HG03565 (cell line): ENCODE data around the gene RAD9B.

Source experiments
- ATAC-seq: cut with Tn5 transposase; IDR thresholded peaks from one replicate; pipeline ENCODE4 v1.9.1; 2021; ENCODE audit warnings: mild to moderate bottlenecking, moderate library complexity; ENCODE audit not compliant: unreplicated experiment

Gene RAD9B

GRCh38 chr12:110550981-110551380 is 48.9 kb downstream of the RAD9B start:
- no peak for ATAC-seq
